ENCODE measurements around the gene ARF6.

DNA sequence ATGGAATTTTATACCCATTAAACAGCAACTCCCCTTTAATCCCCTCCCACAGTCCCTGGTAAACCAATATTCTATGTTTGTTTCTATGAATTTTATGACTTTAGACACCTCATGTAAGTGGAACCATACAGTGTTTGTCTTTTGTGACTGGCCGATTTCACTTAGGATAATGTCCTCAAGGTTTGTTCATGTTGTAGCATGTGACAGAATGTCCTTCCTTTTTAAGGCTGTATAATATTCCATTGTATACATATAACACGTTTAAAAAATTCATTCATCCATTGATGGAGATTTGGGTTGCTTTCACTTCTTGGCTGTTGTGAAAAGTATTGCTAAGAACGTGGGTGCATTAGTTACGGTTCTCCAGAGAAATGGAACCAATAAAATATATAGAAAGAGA lies 40.2 kb downstream of the ARF6 start:
- TF ChIP-seq GATA2 (IDR thresholded peaks at IDR 0.05; ENCODE audit: low read depth, low read length) (no peak), GATA3 (IDR thresholded peaks at IDR 0.05; ENCODE audit: low read depth, low read length) (no peak)
